H9 (cell line): ENCODE results near the gene SSUH2. TPM values are rescaled to one million over a fixed set of nuclear protein-coding genes. Genes with fewer than 3 reads are reported as not detected.

Experiments used
- DNase-seq: peaks from one replicate; pipeline ENCODE4 v3.0.0-alpha.2; 2017
- H2AFZ ChIP-seq: one replicate; pipeline ENCODE4 v1.6.1; 2013; ENCODE audit warnings: mild to moderate bottlenecking, low read length, control low read depth, moderate library complexity
- H2AK5ac ChIP-seq: 2 replicates; pipeline ENCODE4 v1.6.1; 2013; ENCODE audit warnings: low read length, control low read depth, mixed read lengths; ENCODE audit not compliant: insufficient read length
- H2BK120ac ChIP-seq: one replicate; pipeline ENCODE4 v1.6.1; 2013; ENCODE audit warnings: low read depth, mild to moderate bottlenecking, low read length, control low read depth, inconsistent platforms; ENCODE audit not compliant: poor library complexity, severe bottlenecking
- H2BK12ac ChIP-seq: 2 replicates; pipeline ENCODE4 v1.6.1; 2013; ENCODE audit warnings: low read length, control low read depth, mixed read lengths, low read depth; ENCODE audit not compliant: insufficient read length
- H2BK15ac ChIP-seq: 2 replicates; pipeline ENCODE4 v1.6.1; 2013; ENCODE audit warnings: low read depth, low read length, control low read depth
- H2BK20ac ChIP-seq: one replicate; pipeline ENCODE4 v1.6.1; 2013; ENCODE audit warnings: low read depth, mild to moderate bottlenecking, low read length, control low read depth, inconsistent platforms; ENCODE audit not compliant: poor library complexity, severe bottlenecking
- H2BK5ac ChIP-seq: 2 replicates; pipeline ENCODE4 v1.6.1; 2013; ENCODE audit warnings: low read length, control low read depth, mixed read lengths; ENCODE audit not compliant: insufficient read length
- H3K14ac ChIP-seq: 2 replicates; pipeline ENCODE4 v1.6.1; 2013; ENCODE audit warnings: low read length, control low read depth; ENCODE audit not compliant: insufficient read depth
- H3K18ac ChIP-seq: 2 replicates; pipeline ENCODE4 v1.6.1; 2013; ENCODE audit warnings: low read depth, mild to moderate bottlenecking, mixed read lengths, low read length, control low read depth; ENCODE audit not compliant: insufficient read length
- H3K23ac ChIP-seq: 2 replicates; pipeline ENCODE4 v1.6.1; 2013; ENCODE audit warnings: low read length, control low read depth, mixed read lengths, low read depth; ENCODE audit not compliant: insufficient read length
- H3K23me2 ChIP-seq: 2 replicates; pipeline ENCODE4 v1.6.1; 2013; ENCODE audit warnings: low read depth, mild to moderate bottlenecking, mixed read lengths, low read length, control low read depth; ENCODE audit not compliant: insufficient read length, poor library complexity, severe bottlenecking
- H3K27ac ChIP-seq: 2 replicates; pipeline ENCODE4 v1.5.1; 2013; ENCODE audit warnings: low read length, control low read depth, mixed read lengths, low read depth; ENCODE audit not compliant: insufficient read length
- H3K27me3 ChIP-seq: 2 replicates; pipeline ENCODE4 v1.6.1; 2013; ENCODE audit warnings: low read length, control low read depth, inconsistent platforms; ENCODE audit not compliant: insufficient read depth
- H3K4ac ChIP-seq: 2 replicates; pipeline ENCODE4 v1.6.1; 2013; ENCODE audit warnings: low read depth, mild to moderate bottlenecking, control low read depth, inconsistent platforms, low read length, moderate library complexity
- H3K4me1 ChIP-seq: 2 replicates; pipeline ENCODE4 v1.6.1; 2013; ENCODE audit warnings: low read length, control low read depth, inconsistent platforms; ENCODE audit not compliant: insufficient read depth
- H3K4me2 ChIP-seq: 2 replicates; pipeline ENCODE4 v1.6.1; 2013; ENCODE audit warnings: low read length, control low read depth, mixed read lengths; ENCODE audit not compliant: insufficient read length, insufficient read depth
- H3K56ac ChIP-seq: 2 replicates; pipeline ENCODE4 v1.6.1; 2013; ENCODE audit warnings: low read depth, mild to moderate bottlenecking, mixed read lengths, low read length, control low read depth; ENCODE audit not compliant: insufficient read length
- H3K79me1 ChIP-seq: 2 replicates; pipeline ENCODE4 v1.6.1; 2013; ENCODE audit warnings: low read depth, mild to moderate bottlenecking, moderate library complexity, low read length, control low read depth, inconsistent platforms; ENCODE audit not compliant: insufficient read depth, poor library complexity, severe bottlenecking
- H3K79me2 ChIP-seq: 2 replicates; pipeline ENCODE4 v1.6.1; 2013; ENCODE audit warnings: low read length, control low read depth, inconsistent platforms; ENCODE audit not compliant: insufficient read depth
- H3K9ac ChIP-seq: 2 replicates; pipeline ENCODE4 v1.6.1; 2013; ENCODE audit warnings: low read length, control low read depth, mixed read lengths; ENCODE audit not compliant: insufficient read length; ENCODE audit errors: extremely low read depth
- H3K9me3 ChIP-seq: one replicate; pipeline ENCODE4 v1.6.1; 2013; ENCODE audit warnings: low read depth, low read length, inconsistent platforms; ENCODE audit not compliant: control insufficient read depth
- H3T11ph ChIP-seq: one replicate; pipeline ENCODE4 v1.6.1; 2013; ENCODE audit warnings: mild to moderate bottlenecking, low read length, control low read depth, inconsistent platforms
- H4K20me1 ChIP-seq: one replicate; pipeline ENCODE4 v1.6.1; 2013; ENCODE audit not compliant: control insufficient read depth, insufficient read length, insufficient read depth
- H4K5ac ChIP-seq: 2 replicates; pipeline ENCODE4 v1.6.1; 2013; ENCODE audit warnings: low read depth, mild to moderate bottlenecking, mixed read lengths, low read length, control low read depth; ENCODE audit not compliant: insufficient read length
- H4K8ac ChIP-seq: replicated peaks from 2 replicates; pipeline ENCODE4 v1.6.1; 2013; ENCODE audit warnings: low read length, control low read depth, mixed read lengths, low read depth; ENCODE audit not compliant: insufficient read length
- H4K91ac ChIP-seq: 2 replicates; pipeline ENCODE4 v1.6.1; 2013; ENCODE audit warnings: low read depth, mild to moderate bottlenecking, moderate library complexity, mixed read lengths, low read length, control low read depth; ENCODE audit not compliant: insufficient read length
- H3K27ac Mint-ChIP-seq, 3 experiments: 2 replicates in 2 of 3; 3 replicates in 1 of 3; pipeline ENCODE4 v1.8.0; 2020 to 2021; ENCODE audit warnings: mixed read lengths in 3 of 3, mild to moderate bottlenecking in 1 of 3, moderate library complexity in 1 of 3
- H3K27me3 Mint-ChIP-seq: 2 replicates; pipeline ENCODE4 v1.8.0; 2021; ENCODE audit warnings: low read depth, mild to moderate bottlenecking, moderate library complexity, mixed read lengths
- H3K36me3 Mint-ChIP-seq, 3 experiments: 2 replicates in 2 of 3; 3 replicates in 1 of 3; pipeline ENCODE4 v1.8.0; 2020 to 2021; ENCODE audit warnings: low read depth in 3 of 3, mixed read lengths in 3 of 3; ENCODE audit not compliant: insufficient read depth in 1 of 3
- H3K4me1 Mint-ChIP-seq, 2 experiments: 2 replicates each; pipeline ENCODE4 v1.8.0; 2020; ENCODE audit warnings: mixed read lengths in 2 of 2
- H3K4me3 Mint-ChIP-seq, 2 experiments: 2 replicates in 1 of 2; 3 replicates in 1 of 2; pipeline ENCODE4 v1.8.0; 2020 to 2021; ENCODE audit warnings: mild to moderate bottlenecking in 2 of 2, mixed read lengths in 2 of 2, moderate library complexity in 1 of 2
- H3K9me3 Mint-ChIP-seq, 2 experiments: 2 replicates in 1 of 2; 3 replicates in 1 of 2; pipeline ENCODE4 v1.8.0; 2020; ENCODE audit warnings: mild to moderate bottlenecking in 2 of 2, mixed read lengths in 2 of 2, moderate library complexity in 1 of 2
- CTCF ChIP-seq: fragments of 200-600 bp; sonication (generic); conservative IDR thresholded peaks from 3 replicates; pipeline ENCODE4 v1.8.0; 2021; ENCODE audit warnings: antibody characterized with exemption, mild to moderate bottlenecking
- WGBS: extraction: QIAGEN DNeasy Blood & Tissue Kit; methylation state at CpG from one replicate; pipeline ENCODE4 v1.1.7; 2013; ENCODE audit warnings: missing lambda C conversion rate, low lambda C conversion rate, mixed read lengths; ENCODE audit not compliant: insufficient read length; ENCODE audit errors: extremely low coverage; 5-methylcytosine and 5-hydroxymethylcytosine counted together
- total RNA-seq: library from RNA; stranded (reverse); gene quantifications from 2 replicates; pipeline ENCODE4 v1.2.1, GENCODE V29; 2021

Gene SSUH2
- total RNA-seq, 1 experiment from 2014 or later, result 0.61 TPM

- no peak for DNase-seq
- Histone ChIP-seq H3K79me2 (no peaks in the 10 kb centered on the region), H3K4me1 (no peaks in the 10 kb centered on the region; the same call in 1 of the 2 replicates), H3K27ac (no peak overlapping the region), H3K18ac (no peak overlapping the region), H3K9ac (no peak overlapping the region), H2BK15ac (no peak overlapping the region), H3K56ac (no peak overlapping the region), H3K4ac (no peak overlapping the region), H2BK5ac (no peak overlapping the region), H3K79me1 (no peaks in the 10 kb centered on the region), H3K23me2 (no peaks in the 10 kb centered on the region), H3K9me3 (no peaks in the 10 kb centered on the region), H3K27me3 (no peaks in the 10 kb centered on the region), H4K5ac (no peak overlapping the region), H3T11ph (no peak overlapping the region), H4K8ac (no peak overlapping the region), H3K14ac (no peak overlapping the region), H3K23ac (no peak overlapping the region), H2BK20ac (no peak overlapping the region), H4K91ac (no peak overlapping the region), H2BK12ac (no peak overlapping the region), H2AK5ac (no peak overlapping the region), H2BK120ac (no peak overlapping the region), H2AFZ (no peak overlapping the region), H3K4me2 (no peak overlapping the region), H4K20me1 (no peaks in the 10 kb centered on the region)
- no peaks in the 10 kb centered on the region; a peak in 1 of 7 replicates for H3K36me3 Mint-ChIP-seq
- H3K9me3 Mint-ChIP-seq, result peaks cover 5 to 6% of the 10 kb centered on the region in 2 experiments; a peak in 4 of 5 replicates
- WGBS, result no CpG with 5 or more reads among the region's 3 CpGs
- H3K27ac Mint-ChIP-seq, result no peak overlapping the region
- peaks cover 10 to 12% of the 10 kb centered on the region in 2 experiments for H3K4me1 Mint-ChIP-seq
- no peak for TF ChIP-seq CTCF
- H3K27me3 Mint-ChIP-seq, result peaks cover 2% of the 10 kb centered on the region
- H3K4me3 Mint-ChIP-seq, result no peak overlapping the region
These were observed 23.5 kb downstream of the SSUH2 start for GRCh38 chr3:8621141-8621540.
